Measurements from ENCODE around the gene GSK3A. TPM values are rescaled to one million over a fixed set of nuclear protein-coding genes. Genes with fewer than 3 reads are reported as not detected.

Gene GSK3A
- 16.3 TPM for total RNA-seq

DNA sequence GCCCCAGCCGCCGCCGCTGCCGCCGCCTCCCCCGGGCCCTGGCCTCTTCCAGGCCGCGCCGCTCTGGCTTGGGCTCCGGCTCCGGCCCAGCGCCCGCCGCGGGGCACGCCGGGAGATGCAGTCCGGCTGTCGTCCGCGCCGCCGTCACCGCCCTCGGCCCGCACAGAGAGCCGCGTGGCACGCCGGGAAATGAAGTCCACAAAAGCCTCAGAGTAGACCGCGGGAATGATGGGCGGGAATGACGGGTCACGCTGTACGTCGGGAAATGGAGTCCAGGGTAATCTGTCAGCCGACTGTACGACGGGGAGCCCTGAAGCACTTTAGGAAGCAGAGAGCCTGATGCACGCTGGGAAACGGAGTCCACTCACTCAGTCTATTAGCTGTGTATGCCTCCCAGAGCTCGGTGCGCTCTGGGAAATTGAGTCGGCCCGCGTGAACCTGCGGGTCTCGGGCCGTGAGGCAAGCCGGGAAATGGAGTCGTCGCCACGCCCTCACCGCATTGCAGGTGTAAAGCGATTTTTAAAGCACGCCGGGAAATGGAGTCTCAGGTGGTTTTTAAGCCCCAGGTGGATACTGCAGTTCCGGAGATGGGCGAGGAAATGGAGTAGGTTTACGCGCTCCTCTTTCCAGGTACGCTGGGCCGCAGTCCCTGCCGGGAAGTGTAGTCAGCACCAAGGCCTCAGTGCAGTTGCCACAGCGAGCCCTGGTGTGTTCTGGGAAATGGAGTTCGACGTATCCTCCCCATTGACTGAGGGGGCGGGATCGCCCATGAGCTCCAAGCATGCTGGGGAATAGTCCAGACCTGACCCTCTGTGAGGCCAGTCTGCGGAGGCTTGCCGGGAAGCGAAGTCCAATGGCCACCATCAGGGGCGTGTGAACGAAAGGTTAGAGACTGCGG, at the start of gene GSK3A:
Gene GSK3A (minus strand): TSS at position 91 of the 898 bp plus-strand sequence. CDS start 137 bp downstream, outside the sequence.
- peak; percentile 91 to 97 for DNase-seq (ENCODE audit: low spot score in 2 of 2)
- FAIRE-seq = no peak

DNA sequence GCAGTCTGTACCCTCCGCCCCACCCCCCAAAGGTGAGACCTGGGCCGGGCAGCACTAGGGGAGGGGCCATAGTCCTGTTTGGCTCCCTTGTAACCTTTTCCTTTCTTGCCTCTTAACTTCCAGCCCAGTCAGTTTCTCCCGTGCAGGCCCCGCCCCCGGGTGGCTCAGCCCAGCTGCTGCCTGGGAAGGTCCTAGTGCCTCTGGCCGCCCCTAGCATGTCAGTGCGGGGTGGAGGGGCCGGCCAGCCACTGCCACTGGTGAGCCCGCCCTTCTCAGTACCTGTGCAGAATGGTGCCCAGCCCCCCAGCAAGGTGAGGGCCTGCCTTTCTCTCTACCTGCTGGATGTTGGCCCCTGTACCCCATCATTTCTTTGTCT, 49.0 kb upstream of the GSK3A start:
- no peak for DNase-seq (ENCODE audit: low spot score in 2 of 2)
- FAIRE-seq = no peak

DNA sequence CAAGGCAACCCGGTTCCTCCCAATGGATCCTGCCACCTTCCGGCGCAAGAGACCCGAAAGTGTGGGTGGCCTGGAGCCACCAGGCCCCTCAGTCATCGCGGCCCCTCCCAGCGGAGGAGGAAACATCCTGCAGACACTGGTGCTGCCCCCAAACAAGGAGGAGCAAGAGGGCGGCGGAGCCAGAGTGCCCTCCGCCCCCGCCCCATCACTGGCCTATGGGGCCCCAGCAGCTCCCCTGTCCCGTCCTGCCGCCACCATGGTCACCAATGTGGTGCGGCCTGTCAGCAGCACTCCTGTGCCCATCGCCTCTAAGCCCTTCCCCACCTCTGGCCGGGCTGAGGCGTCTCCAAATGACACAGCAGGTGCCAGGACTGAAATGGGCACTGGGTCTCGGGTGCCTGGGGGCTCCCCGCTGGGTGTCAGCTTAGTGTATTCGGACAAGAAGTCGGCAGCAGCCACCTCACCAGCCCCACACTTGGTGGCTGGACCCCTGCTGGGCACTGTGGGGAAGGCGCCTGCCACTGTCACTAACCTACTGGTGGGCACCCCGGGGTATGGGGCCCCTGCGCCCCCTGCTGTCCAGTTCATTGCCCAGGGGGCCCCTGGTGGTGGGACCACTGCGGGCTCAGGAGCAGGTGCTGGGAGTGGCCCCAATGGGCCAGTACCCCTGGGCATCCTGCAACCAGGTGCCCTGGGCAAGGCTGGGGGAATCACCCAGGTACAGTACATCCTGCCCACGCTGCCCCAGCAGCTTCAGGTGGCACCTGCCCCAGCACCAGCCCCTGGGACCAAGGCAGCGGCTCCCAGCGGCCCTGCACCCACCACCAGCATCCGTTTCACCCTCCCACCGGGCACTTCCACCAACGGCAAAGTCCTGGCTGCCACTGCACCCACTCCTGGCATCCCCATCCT, 48.4 kb upstream of the GSK3A start:
- FAIRE-seq (no peak), DNase-seq (ENCODE audit: low spot score in 2 of 2) (no peak)

GRCh38 chr19:42290136-42290522, 47.7 kb upstream of the GSK3A start:
- no peak for FAIRE-seq
- no peak for DNase-seq (ENCODE audit: low spot score in 2 of 2)

DNA sequence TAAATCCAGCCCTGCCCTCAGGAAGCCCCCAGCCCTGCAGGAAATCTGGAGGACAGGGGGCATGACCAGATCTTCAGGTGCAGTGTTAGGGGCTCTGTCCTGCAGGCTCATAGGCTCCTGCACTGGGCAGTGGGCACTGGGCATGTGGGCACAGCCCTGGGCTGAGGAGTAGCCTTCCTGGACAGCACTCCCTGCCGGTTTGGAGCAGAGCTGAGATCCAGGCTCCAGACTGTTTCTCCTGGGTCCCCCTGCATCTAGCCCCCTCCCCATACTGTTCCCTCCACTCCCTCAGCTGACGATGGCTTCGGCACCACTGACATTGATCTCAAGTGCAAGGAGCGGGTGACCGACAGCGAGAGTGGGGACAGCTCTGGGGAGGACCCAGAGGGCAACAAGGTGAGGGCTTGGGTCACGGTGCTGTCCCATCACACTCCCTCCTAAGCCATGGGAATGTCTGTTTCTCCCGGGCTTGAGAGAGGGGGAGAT, 47.2 kb upstream of the GSK3A start:
- FAIRE-seq (no peak), DNase-seq (ENCODE audit: low spot score in 2 of 2) (no peak)

DNA sequence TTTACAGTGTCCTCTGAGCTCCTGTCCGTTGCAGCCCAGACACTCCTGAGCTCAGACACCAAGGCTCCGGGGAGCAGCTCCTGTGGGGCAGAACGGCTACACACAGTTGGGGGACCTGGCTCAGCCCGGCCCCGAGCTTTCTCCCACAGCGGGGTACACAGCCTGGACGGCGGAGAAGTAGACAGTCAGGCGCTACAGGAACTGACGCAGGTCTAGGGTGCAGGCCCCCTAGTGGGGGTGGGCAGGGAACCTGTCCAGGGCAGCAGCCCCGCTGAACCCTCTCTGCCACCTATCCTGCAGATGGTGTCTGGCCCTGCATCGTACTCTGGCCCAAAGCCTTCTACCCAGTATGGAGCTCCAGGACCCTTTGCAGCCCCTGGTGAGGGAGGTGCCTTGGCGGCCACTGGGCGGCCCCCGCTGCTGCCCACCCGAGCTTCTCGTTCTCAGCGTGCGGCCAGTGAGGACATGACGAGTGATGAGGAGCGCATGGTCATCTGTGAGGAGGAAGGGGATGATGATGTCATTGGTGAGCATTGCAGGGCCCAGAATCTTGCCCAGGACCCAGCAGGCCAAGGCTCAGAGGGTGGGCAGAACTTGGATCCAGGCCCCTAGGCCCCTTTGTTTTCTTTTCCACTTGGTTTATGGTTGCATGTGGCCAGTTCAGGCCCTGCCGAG, 46.6 kb upstream of the GSK3A start:
- no peak for FAIRE-seq

DNA sequence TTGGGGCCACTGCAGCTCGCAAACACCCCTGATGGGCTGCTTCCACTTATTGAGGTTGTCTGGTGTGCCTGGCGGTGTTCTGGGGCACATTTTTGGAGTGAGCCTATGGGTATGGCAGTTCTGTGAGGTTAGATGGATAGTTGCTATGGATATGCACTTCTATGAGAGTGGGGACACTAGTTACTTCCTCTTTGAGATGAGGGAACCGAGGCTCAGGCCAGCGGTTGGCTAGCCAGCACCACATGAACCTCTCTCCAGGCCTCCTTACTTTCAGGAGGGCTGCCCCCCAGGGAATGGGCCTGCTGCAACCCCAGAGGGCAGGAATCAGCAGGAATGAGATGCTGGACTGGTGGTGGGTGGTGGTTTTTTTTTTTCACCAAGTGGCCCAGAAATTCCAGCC, 46.0 kb upstream of the GSK3A start:
- FAIRE-seq = no peak
- DNase-seq (ENCODE audit: low spot score in 2 of 2) = no peak

More for the DNA sequence above, 46.6 kb upstream of the GSK3A start:
- no peak for DNase-seq (ENCODE audit: low spot score in 2 of 2)

DNA sequence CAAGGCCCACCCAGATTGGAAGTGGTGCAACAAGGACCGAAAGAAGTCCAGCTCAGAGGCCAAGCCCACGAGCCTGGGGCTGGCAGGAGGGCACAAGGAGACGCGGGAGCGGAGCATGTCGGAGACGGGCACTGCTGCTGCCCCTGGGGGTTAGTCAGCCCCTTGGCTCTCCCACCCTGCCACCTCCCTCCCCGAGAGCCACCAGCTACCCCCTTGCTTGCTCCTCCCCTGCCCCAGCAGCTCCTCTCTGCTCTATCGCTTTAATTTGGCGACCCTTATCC, 45.4 kb upstream of the GSK3A start:
- no peak for DNase-seq (ENCODE audit: low spot score in 2 of 2)
- no peak for FAIRE-seq

DNA sequence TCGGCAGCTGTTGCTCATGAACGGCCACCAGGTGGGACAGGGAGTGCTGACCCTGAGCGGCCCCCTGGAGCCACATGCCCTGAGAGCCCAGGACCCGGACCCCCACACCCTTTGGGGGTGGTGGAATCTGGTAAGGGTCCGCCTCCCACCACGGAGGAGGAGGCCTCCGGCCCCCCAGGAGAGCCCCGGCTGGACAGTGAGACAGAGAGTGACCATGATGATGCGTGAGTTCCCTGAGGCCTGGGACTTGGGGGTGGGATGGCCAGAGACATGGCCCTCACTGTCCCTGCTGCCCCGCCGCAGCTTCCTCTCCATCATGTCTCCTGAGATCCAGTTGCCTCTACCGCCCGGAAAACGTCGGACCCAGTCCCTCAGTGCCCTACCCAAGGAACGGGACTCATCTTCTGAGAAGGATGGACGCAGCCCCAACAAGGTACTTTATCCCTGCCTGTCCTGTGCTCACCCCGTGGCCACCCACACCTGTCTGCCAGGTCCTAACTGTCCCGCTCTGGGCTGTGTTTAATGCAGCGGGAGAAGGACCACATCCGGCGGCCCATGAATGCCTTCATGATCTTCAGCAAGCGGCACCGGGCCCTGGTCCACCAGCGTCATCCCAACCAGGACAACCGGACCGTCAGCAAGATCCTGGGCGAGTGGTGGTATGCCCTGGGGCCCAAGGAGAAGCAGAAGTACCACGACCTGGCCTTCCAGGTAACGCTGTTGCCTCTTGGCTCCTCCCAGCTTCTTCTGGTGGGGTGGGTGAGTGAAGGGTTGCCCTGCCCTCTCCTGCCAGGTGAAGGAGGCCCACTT, 44.8 kb upstream of the GSK3A start:
- FAIRE-seq (no peak), DNase-seq (ENCODE audit: low spot score in 2 of 2) (no peak)

GRCh38 chr19:42286349-42287016, 44.1 kb upstream of the GSK3A start:
- FAIRE-seq (no peak), DNase-seq (ENCODE audit: low spot score in 2 of 2) (peak in 1 of 2 donors; percentile 72)

DNA sequence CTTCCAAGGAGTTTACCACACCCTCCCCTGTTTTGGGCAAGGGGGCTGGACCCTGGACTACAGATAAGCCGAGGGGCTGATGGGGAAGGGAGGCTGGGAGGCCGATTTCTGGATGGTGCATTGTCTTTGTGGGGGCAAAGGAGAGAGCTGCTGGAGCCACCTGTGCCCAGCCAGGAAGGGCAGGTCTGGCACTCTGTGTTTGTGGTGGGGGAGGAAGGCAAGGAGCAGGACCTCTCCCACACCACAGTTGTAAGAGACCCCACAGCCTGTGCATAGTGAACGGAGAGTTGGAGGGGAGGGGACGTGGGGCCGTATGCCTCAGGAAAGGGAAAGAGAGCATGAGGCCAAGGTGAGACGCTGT, 43.6 kb upstream of the GSK3A start:
- DNase-seq (ENCODE audit: low spot score in 2 of 2) (no peak), FAIRE-seq (no peak)

- DNase-seq (ENCODE audit: low spot score in 2 of 2) (no peak), FAIRE-seq (no peak)
Measured at GRCh38 chr19:42285541-42285941, 43.1 kb upstream of the GSK3A start.

DNA sequence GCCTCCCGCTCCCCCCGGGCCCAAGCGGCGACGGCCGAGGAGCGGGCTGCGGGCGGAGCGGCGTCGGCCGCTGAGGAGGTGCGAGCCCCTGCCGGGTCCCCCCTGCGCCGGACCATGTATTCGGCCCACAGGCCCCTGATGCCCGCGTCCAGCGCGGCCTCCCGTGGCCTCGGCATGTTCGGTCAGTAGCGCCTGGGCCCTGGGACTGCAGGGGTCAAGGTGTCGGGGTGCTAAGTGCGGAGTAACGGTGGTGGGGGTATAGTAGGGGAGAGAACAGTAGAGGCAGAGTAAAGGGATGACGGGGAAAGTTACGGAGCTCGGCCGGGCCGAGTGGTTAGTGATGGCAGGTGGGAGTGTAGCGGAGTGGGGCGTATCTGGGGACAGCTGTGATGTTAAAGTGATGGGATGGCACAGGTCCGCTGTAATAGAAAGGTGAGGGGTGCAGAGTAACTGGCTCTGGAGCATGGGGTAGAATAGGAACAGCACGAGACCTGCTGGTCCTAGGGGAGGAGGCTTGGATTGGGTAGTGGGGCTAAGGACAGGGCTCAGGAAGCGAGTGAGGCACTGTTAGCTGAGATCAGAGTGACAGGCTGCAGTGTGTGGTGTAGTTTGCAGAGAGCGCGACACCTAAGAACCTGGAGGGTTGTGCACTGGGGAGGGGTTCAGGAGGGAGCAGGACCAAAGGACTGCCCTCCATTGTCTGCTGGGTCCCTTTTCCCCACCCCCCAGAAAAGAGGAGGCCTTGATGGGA, 42.4 kb upstream of the GSK3A start:
- DNase-seq (ENCODE audit: low spot score in 2 of 2) = no peak
- no peak for FAIRE-seq

DNA sequence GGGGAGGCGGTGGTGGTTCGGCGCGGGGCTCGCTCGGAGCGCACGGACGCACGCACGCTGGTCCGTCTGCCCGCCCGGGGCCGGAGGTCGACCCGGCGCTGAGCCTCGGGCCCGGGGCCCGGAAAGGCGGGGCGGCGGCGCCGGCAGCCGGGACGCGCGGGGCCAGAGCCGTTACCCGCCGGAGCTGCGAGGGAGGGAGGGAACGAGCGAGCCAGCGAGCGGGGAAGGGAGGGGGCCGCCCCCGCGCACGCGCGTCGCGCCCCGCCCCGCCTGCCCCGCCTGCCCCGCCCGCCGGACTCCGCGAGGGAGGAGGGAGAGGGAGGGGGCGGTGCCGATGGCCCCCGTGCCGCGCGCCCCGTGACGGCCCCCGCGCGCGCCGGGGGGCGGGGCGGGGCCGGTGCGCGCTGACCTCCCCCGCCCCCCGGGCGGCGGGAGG, 41.7 kb upstream of the GSK3A start:
- FAIRE-seq (no peak), DNase-seq (ENCODE audit: low spot score in 2 of 2) (peak; percentile 95 to 99)

GRCh38 chr19:42283188-42284065, 41.0 kb upstream of the GSK3A start:
- DNase-seq (ENCODE audit: low spot score in 2 of 2) (peak; percentile 95 to 98), FAIRE-seq (no peak)

DNA sequence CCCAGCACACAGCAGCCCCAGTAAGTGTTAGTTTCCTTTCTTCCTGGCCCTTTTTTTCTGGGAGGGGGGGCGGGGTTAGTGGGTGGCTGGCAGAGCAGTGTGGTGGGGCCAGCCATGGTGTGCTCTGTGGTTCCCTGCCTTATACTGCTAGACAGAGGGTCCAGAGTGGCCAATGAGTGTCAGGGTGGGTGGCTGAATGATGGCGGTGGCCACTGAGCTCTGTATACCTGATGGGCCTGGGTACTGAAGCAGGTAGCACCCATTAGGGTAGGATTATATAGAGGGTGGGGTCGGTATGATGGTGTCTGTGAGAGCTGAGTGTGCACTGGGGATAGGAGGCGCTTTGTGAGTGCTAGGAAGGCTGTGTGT, 40.4 kb upstream of the GSK3A start:
- DNase-seq (ENCODE audit: low spot score in 2 of 2) (no peak), FAIRE-seq (no peak)

GRCh38 chr19:42281827-42282762, 39.7 kb upstream of the GSK3A start:
- DNase-seq (ENCODE audit: low spot score in 2 of 2) (no peak), FAIRE-seq (no peak)

Data from frontal cortex (tissue), 4 donors.